ENCODE measurements around the gene CCZ1.
"Not testable (repeated sequence)": the region's sequence is repeated elsewhere in the genome, so short reads cannot be mapped to it uniquely, and the experiment has no call there.

Gene CCZ1

DNA sequence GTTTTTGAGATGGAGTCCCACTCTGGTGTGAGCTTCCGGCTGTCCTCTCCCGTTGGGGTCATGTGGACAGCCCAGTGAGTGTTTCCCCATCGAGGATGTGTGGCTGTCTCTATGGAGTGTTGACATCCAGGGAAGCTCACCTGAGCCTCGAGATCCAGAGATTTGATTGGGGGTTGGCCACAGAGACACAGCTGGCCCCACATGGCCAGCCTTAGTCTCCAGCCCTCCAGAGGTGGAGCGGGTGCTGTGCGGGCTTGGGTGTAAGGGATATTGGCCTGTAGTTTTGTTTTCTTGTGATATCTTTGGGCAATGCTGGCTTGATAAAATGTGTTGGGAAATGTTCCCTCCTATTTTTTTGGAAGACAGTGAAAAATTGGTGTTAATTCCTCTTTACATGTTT is 18.0 kb downstream of the CCZ1 start:
- not testable (repeated sequence) for DNase-seq

DNA sequence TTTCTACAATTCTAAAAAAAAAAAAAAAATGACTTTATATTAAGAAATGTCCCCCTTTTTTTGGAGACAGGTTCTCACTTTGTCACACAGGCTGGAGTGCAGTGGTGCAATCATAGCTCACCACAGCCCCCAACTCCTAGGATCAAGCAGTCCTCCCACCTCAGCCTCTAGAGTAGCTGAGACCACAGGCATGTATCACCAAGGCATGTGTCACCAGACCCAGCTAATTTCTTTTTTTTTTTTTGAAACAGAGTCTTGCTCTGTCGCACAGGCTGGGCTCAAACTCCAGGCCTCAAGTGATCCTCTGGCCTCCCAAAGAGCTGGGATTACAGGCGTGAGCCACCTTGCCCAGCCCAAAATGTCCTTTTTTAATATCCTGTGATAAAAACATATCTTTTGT is 25.6 kb downstream of the CCZ1 start:
- not testable (repeated sequence) for DNase-seq

DNA sequence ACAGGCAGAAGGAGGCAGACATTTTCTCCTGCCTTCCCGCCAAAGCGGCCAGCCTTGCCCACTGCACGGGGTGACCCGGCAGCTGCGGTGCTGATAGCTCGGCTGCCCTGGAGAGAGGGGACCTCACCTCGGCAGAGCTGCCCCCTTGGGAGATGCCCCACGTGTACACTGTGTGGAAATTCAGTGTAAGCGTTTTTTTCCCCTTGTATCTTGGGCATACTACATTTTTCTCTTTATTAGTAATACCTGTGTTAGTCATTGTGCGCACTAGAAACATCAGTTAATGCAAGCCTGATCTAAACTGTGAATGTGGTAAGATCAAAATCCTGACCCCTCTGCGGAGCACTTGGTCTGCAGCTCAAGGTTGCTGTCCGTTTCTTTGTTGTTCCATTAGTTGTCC is 26.1 kb downstream of the CCZ1 start:
- not testable (repeated sequence) for DNase-seq

DNA sequence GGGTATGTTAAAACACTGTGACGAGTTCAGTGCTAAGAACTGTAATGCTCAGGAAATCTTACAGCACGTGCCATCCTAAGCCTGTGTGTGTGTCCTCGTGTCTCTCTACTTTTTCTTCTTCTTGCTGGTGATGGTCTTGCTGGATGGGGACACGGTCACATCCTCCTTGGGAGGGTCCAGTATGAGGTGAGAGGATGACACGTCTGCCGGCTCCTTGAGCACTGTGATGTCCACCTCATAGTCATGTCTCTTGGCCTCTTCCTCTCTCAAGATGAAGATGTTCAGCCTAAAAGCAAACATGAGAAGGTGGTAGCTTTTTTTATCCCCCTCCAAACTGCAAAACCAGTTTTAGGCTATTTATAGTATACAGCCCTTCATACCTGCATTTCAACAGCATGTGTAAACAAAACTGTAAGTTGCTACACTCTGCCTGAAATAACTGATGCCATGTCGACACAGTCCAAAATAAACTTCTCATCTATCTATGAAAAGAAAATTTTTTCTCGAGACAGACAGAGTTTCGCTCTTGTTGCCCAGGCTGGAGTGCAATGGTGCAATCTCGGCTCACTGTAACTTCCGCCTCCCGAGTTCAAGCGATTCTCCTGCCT is 27.8 kb downstream of the CCZ1 start:
- DNase-seq, result not testable (repeated sequence)

DNA sequence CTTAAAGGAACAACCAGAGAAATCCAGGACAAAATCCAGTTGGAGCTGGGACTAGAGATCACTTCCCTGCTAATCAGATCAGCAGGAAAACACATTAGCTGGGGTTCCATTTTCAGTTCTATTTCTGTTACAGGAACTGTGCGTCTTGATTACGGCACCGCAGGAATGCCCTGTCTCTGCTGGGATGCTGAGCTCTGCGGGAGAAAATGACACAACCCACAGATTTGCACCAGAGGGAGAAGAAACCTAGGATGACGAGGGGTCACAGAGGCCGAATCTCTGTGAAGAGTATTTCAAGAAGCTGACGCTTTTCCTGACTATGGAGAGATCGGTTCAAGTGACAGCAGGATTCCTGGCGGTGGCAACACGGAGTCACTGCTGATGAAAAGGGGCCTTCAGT is 31.8 kb downstream of the CCZ1 start:
- DNase-seq, result not testable (repeated sequence)

DNA sequence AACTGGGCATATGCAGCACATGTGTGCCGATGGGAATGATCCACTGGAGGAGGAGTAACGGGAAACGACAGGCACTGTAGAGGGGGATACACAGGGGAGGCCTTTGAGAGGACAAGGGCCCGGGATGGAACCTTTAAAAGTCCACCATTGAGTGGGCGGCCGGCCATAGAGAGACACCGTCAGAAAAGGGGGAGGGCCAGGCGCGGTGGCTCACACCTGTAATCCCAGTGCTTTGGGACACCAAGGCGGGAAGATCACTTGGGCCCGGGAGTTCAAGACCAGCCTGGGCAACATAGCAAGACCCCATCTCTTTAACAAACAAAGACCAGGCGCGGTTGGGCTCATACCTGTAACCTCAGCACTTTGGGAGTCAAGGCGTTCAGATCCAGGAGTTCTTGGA is 32.7 kb downstream of the CCZ1 start:
- not testable (repeated sequence) for DNase-seq

DNA sequence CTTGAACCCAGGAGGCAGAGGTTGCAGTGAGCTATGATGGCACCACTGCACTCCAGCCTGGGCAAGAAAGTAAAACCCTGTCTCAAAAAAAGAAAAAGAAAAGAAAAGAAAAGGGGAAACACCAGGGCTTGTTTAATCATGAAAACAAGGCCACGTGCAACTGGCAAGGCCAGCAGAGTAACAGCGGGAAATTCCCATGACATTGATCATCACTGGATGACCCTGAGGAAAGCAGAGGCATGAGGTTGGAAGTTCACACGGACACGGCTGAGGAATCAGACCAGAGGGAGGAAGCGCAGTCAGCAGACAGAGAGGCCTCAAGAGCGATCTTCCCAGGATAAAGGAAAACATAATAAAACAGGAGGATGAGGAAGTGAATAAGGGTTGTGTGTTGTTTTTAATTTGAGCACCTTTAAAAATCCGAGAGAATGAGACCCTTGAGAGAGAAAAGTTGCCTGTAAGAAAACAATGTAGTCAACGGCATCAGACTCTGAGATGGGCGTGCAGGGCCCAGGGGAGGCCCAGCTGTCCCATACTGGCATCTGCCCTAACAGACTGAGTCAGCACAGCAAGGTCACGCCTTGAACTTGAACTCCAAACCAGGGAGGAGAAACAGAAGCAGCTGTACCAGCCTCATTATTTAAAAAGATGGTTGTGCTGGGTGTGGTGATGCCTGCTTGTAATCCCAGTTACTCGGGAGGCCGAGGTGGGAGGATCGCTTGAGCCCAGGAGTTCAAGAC is 33.5 kb downstream of the CCZ1 start:
- DNase-seq, result not testable (repeated sequence)

DNA sequence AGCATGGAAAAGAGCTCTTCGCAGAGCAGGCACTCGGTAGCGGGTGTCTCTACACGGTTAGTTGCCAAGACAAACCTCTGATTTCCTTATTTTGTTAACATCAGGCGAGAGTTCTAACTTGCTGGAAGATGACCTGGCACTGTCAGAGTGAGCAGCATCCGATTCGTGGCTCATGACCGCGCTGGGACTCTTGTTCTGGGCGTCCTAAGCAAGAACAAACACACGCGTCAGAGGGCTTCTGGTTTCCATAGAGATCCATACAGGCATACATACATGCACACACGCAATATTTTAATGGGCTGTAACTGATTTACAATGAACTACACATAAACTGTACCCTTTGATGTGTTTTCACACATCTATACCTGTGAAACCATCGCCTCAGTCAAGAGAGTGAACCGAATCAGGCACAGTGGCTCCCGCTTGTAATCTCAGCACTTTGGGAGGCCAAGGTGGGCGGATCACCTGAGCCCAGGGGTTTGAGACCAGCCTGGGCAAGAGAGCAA is 36.5 kb downstream of the CCZ1 start:
- not testable (repeated sequence) for DNase-seq

DNA sequence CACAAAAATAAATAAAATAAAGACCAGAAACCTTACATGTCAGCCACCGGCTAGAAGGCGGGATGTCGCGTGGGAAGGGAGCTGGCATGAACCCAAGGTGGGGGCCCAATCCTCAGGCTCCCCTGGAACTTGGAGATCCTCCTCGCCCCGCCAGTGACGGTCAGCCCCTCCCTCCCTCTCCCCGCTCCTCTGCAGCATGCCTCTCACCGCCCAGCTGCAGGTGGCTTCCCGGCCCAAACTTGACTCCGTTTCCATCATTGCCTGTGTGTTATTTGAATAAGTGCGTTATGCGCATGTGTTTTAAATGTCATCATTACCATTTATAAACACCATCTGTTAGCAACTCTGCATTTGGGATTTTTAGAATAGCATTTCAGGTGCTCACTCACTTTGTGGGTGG is 64.7 kb downstream of the CCZ1 start:
- DNase-seq, result not testable (repeated sequence)

DNA sequence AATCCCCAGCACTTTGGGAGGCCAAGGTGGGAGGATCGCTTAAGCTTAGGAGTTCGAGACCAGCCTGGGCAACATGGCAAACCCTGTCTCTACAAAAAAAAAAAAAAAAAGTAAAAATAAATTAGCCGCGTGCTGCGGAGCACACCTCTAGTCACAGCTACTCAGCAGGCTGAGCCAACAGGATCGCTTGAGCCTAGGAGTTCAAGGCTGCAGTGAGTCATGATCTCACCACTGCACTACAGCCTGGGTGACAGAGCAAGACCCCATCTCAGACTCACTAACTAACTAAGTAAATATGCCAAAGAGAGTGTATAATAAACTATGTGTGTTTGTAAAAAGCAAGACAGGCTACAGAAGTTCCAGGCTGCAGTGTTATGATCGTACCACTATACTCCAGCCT is 65.3 kb downstream of the CCZ1 start:
- DNase-seq, result not testable (repeated sequence)

DNA sequence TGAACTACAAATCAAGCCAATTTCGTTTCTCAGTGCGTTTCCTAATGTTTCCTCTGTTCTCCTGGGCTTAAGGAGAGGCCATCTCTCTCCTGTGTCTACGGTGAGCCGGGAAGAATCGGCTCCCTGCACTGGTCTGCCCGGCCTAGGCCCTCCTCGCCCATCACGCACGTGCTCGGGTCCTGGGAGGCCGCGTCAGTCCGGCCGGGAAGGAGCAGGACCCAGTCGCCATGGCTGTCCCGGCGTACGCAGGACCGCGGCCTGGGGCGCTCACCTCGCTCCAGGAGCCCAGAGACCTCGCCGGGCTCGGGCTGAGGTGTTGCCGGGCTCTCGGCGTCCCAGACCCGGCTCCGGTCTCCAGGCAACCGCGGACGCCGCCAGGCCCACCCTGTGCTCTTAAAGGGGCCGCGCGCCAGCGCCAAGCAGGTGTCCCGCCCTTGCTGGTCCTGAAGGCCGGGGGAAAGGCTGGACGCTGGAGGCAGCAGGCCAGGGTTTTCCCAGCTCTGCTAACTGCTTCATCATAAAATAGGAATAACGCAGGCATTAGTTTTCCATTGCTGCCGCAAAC is 71.9 kb downstream of the CCZ1 start, which contains the start of gene RSPH10B:
Gene RSPH10B (minus strand): TSS at position 343 of the 565 bp plus-strand sequence. CDS start 3,573 bp downstream, outside the sequence.
- not testable (repeated sequence) for DNase-seq

DNA sequence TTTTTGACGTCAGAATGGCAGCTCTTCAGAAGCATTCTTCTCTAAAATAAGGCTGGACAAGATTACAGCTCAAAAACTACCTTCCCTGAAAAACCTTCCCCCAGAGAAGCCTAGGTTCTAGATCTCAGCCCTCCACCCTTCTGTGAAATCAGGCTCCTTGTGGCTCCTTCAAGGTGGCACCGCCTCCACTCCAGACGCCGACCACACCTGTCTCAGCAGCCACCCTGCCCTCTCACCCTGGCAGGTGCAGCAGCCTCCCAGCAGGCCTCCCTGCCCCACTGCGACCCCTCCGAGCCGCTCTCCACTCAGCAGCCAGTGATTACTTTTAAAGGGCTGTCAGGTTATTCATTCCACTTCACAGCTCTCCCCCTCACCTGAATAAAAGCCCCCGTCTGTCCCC is 75.0 kb downstream of the CCZ1 start:
- DNase-seq, result not testable (repeated sequence)
